HG02840 (cell line): ENCODE measurements around the gene NF1.
A peak's percentile ranks its signal among the peaks of the same experiment; 100 is the strongest.
"Not testable (repeated sequence)": the region's sequence is repeated elsewhere in the genome, so short reads cannot be mapped to it uniquely, and the experiment has no call there.

ENCODE experiments used
- ATAC-seq: cut with Tn5 transposase; IDR thresholded peaks from one replicate; pipeline ENCODE4 v1.9.1; 2021; ENCODE audit warnings: mild to moderate bottlenecking, moderate library complexity, moderate number of reproducible peaks; ENCODE audit not compliant: unreplicated experiment, low FRiP score

Gene NF1

GRCh38 chr17:31094600-31095235 is at the start of gene NF1:
Gene NF1, plus strand, starts transcription at chr17:31094977. Its CDS starts 333 bp downstream, at chr17:31095310.
- peak; percentile 80 for ATAC-seq

- ATAC-seq = not testable (repeated sequence)
Observed at GRCh38 chr17:31046856-31047425, 47.8 kb upstream of the NF1 start.

- no peak for ATAC-seq
Observed at GRCh38 chr17:31048142-31048541, 46.6 kb upstream of the NF1 start.

DNA sequence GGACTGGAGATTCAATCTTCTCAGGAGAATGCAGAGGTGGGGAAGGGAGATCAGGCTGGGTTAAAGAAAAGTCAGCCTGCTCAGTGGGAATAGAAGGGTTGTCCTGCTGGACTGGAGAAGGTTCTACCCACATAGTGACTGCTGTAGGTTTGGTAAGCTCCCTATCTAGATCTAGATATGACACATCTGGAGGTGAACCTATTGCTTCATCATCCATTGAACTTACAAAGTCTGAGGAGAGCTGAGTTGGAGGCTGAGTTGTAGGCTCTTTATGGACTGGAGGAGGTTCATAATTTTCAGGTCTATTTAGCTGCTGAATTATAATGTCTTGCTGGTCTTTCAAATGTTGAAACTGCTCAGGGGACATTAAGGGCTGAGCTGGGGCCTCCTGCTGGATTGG is 46.0 kb upstream of the NF1 start:
- ATAC-seq = no peak

GRCh38 chr17:31050948-31051347 is 43.8 kb upstream of the NF1 start:
- no peak for ATAC-seq

DNA sequence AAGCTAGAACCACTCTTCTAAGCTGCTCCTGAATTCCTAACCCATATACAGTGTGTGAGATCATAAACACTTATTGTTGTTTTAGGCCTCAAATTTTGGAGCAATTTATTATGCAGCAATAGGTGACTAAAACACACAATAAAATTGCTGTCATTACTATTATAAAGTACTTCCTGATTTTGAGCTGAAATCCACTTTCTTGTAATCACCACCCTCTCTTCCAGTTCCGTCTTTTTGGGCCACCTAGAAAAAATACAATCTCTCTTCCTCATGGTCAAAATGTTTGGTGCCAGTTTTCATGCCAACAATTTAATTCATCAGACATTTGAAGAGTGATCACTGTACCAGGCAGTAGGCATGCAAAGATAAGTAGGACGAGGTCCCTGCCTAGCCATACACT is 43.3 kb upstream of the NF1 start:
- no peak for ATAC-seq

DNA sequence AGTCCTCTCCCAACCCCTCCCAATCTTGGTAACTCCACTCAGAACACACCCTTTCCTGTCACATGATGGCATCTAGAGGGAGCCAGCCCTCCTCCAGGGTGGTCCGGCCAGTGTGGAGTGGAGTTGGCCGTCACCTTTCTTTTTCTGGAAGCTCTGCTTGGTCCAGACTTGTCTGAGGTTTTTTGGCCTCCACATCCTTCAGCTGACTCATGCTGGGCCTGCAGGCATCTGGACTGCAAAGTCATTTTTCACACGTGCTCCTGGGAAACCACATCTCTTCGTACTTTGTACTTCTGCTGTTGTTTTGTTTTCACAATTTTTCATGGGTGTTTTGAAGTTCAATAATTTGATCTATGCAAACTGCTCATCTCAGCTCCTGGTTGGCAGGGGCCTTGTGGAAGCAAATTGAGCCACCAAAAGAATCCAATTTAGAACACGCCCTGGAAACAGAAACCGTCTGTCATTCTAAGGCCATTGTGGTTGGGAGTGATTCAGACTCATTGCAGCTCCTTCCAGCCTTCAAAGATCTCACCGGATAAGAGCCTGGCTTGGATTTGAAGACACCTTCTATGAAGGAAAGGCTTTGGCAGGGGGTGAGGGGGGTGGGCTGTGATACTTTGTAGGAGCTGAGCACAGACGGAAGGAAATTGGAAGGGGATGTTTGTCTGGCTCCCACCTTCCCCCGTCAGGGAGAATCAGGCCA is 42.4 kb upstream of the NF1 start:
- no peak for ATAC-seq

DNA sequence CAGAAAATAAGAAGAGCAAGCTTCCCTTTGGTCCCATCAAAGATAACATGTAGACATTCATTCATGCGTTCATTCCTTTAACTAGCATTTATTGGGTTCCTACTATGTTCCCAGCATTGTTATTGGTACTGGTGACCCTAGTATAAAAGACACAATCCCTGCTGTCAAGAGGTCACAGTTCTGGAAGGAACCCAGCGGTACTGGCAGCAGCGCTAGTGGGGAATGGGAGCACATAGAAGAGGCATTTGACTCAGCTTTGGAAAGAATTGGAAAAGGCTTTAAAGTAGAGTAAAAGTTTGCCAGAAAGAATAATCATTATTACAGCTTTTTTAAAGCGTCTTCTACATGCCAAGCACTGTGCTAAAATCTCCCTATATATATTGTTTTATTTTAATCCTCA is 41.7 kb upstream of the NF1 start:
- ATAC-seq = no peak

- ATAC-seq = no peak
Observed at GRCh38 chr17:31054761-31055160, 40.0 kb upstream of the NF1 start.

DNA sequence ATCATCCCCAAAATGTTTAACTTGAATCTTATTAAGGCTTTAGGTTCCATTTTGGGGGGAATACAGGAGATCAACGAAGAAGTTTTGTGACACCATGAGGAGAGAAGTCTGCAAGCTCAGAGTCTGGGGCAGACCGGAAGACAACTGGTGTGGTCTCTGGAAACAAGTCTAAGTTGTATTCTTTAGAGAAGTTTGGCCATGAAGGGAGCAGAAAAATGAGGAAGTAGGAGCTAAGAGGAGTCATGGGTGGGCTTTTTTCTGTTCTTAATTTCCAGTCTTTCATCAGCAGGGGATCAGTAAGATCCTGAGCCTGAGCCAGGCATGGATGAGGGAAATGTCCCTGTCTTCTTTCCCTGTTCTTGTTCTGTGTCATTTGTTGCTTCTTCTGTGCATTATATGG is 35.8 kb upstream of the NF1 start:
- ATAC-seq = no peak

DNA sequence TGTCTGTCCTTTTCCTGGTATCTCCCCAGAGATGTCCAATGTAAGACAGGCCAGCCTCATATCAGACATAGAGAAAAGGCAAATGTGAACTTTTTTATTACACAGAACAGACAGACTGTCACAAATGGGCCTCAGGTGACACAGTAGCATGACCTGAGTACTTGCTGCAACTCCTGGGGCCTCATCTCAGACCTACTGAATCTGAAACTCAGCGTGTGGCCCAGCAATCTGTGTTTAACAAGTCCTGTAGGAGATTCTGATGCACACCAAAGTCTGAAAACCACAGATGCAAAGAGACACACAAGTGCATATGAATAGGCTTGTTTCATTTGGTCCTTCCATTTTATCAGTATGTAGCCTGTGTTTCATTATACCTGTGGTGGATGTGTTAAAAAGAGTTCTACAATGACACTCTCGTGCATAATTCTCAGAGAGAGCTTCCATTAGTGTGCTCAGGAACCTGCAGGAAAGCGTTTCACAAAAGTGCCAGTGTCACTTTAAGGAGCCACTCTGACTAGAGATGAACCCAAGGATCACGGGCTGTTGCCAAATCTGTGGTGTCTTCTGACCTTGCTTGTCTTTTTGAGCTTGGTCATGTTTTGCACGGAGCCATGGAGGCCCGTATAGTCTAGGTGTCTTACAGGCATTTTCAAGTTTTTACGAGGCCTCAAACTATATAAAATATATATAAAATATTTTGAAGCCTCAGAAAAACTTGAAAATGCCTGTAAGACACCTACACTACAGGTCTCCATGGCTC is 33.8 kb upstream of the NF1 start:
- ATAC-seq = no peak

DNA sequence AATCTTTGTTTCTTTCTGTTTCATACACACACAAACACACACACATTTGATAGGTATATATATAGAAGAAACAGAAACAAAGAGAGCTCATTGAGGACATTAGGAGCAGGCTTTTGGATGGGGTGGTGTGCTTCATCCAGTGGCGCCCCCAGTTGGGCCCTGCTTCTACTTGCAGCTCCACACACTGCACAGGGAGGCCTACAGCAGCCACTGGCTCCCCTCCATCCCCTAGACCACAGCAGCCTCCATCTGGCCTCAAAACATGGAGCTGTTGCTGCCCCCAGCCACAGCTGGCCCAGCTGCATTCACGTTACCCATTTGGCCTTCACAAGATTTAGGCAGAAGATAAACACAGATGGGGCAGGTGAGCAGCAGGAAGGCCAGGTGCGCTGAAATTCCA is 33.1 kb upstream of the NF1 start:
- no peak for ATAC-seq

DNA sequence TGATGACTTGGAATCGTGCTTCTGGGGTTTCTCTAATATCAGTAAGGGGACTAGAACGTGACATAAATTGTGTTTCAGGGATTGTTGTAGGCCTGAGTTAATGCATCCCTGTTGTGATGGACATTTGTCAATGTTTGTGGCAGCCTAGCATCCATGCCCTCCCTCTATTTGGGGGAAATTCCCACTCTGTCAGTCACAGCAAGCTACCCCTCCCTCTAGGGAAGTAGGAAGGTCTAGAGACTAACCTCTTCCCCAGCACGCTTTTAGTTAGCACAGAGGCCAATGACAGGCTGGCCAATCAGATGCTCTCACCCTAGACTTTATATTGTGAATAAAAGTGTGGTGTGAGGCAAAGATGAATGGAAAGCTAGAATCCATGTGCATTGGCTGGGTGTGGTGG is 32.4 kb upstream of the NF1 start:
- no peak for ATAC-seq

DNA sequence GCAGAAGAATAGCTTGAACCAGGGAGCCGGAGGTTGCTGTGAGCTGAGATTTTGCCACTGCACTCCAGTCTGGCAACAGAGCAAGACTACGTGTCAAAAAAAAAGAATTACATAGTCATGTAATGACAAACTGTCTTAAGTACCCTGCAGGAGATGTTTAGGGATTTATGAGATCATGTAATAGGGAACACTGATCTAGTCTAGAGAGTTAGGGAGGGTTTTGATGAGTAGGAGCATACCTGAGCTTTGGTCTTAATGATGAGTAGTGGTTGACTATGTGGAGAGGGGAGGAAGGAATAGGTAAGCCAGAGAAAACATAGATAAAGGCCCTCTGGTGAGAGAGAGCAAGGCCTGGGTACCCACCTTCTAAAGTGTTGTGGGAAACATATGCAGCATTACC is 30.1 kb upstream of the NF1 start:
- no peak for ATAC-seq

DNA sequence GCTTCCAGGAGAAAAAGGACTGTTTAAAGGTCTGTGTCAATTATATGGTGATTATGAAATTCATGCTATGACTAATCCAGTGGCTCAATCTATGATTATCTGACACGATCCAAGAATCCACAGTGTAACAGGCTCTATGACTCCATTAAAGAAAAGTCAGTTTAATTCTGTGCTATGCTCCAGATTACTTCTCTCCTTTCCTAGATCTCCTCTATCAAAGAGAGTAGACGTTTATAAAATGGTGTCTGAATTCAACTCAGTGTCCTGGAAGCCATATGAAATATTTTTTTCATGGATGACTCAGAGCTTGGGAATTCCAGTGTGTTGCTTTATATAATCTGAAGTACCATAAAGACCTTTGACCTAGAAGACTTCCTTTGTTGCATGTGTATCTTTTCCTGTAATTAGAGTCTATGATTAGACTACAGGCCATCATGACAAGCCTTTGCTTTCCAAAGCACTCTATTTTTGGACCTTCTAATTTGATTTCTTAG is 27.0 kb upstream of the NF1 start:
- no peak for ATAC-seq

- ATAC-seq = no peak
Observed at GRCh38 chr17:31068291-31068690, 26.5 kb upstream of the NF1 start.

DNA sequence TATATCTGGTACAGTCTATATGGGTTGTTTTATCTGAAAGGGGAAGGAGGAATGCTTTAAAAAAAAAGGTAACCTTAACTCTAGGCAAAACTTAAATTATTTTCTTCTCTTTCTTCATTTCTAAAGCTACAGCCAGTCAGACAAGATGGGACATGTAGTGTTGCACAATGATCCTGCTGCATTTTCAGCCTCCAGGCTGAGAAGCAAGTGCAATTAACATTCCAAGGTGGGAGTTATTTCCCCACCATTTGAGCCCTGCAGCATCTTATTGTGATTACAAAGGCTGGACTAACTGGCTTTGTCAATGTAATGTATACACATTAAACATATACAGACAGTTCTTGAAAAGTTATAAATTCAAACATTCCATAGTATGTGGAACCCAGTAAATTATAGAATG is 22.6 kb upstream of the NF1 start:
- no peak for ATAC-seq

GRCh38 chr17:31073411-31073810 is 21.4 kb upstream of the NF1 start:
- ATAC-seq = no peak

DNA sequence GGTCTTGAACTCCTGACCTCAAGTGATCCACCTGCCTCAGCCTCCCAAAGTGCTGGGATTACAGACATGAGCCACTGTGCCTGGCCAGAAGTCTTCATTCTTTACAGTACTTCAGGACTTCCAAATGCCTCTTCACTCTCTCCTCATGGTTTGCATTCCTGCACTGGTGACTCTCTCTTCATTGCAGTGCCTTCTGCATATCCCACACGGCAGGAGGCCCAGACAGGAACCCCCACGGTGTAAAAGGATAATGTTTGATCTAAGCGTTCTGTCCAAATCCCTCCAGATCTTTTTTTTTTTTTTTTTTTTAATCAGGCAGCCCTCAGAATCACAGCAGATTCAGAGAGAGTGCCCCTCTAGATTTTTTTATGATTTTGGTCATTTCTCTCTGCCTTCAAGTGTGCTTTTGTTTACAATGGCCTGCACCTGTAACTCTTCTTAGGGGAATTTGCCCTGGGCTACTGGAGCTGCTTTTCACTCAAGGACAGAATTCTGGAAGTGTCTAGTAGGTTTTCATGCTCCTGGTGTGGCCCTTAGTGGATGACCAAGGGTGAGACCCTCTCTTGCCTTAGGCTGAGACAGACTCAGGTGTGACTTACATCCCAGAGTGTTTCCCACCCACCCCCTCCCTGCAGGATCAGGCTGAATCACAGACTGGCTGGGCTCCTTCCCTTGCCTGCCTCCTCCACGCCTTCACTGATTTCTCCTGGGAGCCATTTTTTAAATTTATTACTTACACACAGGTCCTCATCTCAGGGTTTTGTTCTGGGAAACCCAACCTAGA is 19.8 kb upstream of the NF1 start:
- ATAC-seq = no peak

- ATAC-seq = no peak
Observed at GRCh38 chr17:31078290-31078689, 16.5 kb upstream of the NF1 start.
